HG03135 (cell line): ENCODE data around the gene GLYATL2.

Experiments
- ATAC-seq: cut with Tn5 transposase; IDR thresholded peaks from one replicate; pipeline ENCODE4 v1.9.1; 2021; ENCODE audit warnings: mild to moderate bottlenecking, moderate library complexity; ENCODE audit not compliant: unreplicated experiment

Gene GLYATL2

GRCh38 chr11:58801302-58801701 lies 43.2 kb downstream of the GLYATL2 start:
- no peak for ATAC-seq

GRCh38 chr11:58796333-58796732 lies 48.2 kb downstream of the GLYATL2 start:
- no peak for ATAC-seq

GRCh38 chr11:58788355-58789023 lies 56.0 kb downstream of the GLYATL2 start:
- ATAC-seq = peak; percentile 89

- no peak for ATAC-seq
Observed at GRCh38 chr11:58787903-58788302, 56.6 kb downstream of the GLYATL2 start.

GRCh38 chr11:58786693-58787092 lies 57.8 kb downstream of the GLYATL2 start:
- ATAC-seq = no peak

- ATAC-seq = no peak
Observed at GRCh38 chr11:58784995-58785394, 59.5 kb downstream of the GLYATL2 start.
